NCI-H146 treated with DMSO at 0.1 percent for 48 hours (cell line): Measurements from ENCODE around the gene CPPED1.
A peak's percentile ranks its signal among the peaks of the same experiment; 100 is the strongest.
"Not testable (repeated sequence)": the region's sequence is repeated elsewhere in the genome, so short reads cannot be mapped to it uniquely, and the experiment has no call there.

Experiments
- DNase-seq: peaks from one replicate; lab custom pipeline; 2025; ENCODE audit not compliant: unreplicated experiment; lab: John Stamatoyannopoulos, UW

Gene CPPED1, protein sequence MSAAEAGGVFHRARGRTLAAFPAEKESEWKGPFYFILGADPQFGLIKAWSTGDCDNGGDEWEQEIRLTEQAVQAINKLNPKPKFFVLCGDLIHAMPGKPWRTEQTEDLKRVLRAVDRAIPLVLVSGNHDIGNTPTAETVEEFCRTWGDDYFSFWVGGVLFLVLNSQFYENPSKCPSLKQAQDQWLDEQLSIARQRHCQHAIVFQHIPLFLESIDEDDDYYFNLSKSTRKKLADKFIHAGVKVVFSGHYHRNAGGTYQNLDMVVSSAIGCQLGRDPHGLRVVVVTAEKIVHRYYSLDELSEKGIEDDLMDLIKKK

GRCh38 chr16:12803203-12804093 lies at the start of gene CPPED1:
Gene CPPED1, minus strand, starts transcription at chr16:12803887. Its CDS starts 111 bp downstream, at chr16:12803776.
- DNase-seq, result peak; percentile 91

- DNase-seq, result no peak
Measured at GRCh38 chr16:12850186-12850585, 46.5 kb upstream of the CPPED1 start.

DNA sequence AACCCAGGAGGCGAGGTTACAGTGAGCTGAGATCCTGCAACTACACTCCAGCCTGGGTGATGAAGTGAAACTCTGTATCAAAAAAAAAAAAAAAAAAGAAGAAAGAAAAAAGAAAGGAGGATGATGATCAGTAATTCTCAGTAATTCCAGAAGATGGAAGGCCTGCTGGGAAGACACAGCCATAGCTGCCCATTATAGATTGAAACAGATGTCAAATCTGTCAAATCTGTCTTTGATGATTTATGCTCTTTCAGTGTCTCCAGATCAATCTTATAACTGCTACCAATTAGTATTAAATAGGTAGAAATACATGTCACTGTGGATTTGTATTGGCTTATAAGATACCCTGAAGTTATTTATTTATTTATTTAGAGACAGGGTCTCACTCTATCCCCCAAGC lies 42.9 kb upstream of the CPPED1 start:
- DNase-seq, result no peak

GRCh38 chr16:12845282-12845681 lies 41.6 kb upstream of the CPPED1 start:
- DNase-seq, result no peak

- no peak for DNase-seq
Measured at GRCh38 chr16:12837756-12838155, 34.1 kb upstream of the CPPED1 start.

DNA sequence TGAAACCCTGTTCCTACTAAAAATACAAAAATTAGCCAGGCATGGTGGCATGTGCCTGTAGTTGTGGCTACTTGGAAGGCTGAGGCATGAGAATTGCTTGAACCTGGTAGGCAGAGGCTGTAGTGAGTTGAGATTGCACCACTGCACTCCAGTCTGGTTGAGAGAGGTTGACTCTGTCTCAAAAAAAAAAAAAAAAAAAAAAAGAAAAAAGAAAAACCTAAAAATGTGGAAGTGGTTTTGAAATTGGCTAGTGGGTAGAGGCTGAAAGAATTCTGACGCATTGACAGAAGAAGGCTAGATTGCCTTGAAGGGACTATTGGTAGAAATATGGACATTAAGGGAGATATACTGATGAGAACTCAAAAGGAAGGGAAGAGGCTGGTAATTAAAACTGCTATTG lies 33.6 kb upstream of the CPPED1 start:
- DNase-seq, result no peak

DNA sequence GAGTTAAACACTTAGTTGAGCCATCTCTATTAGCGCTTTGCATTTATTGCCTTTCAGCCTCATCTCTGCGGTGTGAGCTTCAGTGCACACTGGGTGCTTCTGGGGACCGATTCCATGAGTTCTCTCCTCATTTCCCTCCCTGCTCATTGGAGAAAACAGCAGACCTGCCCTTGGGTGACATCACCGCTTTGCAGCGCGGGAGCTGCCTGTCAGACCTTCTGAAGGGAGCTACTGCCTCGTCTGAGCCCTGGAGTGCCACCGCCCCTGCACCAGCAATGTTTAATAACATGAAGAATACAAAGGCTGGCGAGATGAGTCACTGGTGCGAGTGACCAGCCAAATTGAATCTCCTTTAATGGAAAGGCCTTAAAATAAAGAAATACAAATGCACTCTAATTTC lies 30.2 kb upstream of the CPPED1 start:
- DNase-seq, result peak; percentile 73

- no peak for DNase-seq
Measured at GRCh38 chr16:12829096-12829888, 25.6 kb upstream of the CPPED1 start.

DNA sequence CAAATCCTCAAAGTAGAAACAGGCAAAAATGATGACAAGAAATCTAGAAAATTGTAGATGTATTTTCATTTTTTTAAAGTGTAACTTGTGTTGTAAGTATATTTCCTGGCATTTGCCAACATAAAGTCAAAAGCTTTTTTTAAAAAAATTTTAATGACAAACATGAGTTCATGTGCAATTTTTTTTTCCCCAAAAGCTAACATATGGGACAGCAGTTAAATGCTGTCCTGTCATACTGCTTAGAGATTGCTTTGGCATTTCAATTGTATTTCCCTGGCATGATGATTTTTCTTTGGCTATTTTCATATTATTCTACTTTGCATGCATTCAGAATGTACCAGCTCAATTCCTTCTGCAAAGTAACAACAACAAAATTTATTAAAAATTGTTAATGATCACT lies 24.5 kb upstream of the CPPED1 start:
- DNase-seq, result no peak

GRCh38 chr16:12826559-12826958 lies 22.9 kb upstream of the CPPED1 start:
- no peak for DNase-seq

DNA sequence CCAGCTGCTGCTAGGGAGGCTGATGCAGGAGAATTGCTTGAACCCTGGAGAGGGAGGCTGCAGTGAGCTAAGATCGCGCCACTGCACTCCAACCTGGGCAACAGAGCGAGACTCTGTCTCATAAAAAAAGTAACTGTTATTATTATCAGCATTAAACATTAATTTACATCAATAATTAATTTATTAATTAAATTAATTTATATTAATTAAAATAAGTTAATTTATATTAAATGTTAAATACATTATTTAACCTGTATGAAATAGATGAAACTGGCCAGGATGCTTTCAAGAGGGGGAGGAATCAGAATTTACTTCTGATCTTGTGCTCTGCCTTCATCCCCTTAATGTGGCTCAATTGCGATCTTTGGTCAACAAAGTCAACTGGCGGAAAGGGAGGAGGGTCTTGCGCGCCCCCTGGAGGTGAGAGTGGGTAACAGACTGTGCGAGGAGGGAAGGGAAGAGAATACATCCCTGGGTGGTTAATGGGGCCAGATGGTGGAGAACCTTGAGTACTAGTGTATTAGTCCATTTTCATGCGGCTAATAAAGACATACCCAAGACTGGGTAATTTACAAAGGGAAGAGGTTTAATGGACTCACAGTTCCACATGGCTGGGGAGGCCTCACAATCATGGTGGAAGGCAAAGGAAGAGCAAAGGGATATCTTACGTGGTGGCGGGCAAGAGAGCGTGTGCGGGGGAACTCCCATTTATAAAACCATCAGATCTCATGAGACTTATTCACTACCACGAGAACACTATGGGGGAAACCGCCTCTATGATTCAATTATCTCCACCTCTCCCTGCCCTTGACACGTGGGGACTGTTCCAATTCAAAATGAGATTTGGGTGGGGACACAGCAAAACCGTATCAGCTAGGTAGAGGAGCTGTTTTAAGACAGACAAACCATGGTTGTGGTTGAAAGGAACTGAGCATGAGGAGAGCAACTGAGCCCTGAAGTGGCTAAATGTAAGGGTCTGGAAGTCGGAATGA lies 15.7 kb upstream of the CPPED1 start:
- peak; percentile 48 for DNase-seq

DNA sequence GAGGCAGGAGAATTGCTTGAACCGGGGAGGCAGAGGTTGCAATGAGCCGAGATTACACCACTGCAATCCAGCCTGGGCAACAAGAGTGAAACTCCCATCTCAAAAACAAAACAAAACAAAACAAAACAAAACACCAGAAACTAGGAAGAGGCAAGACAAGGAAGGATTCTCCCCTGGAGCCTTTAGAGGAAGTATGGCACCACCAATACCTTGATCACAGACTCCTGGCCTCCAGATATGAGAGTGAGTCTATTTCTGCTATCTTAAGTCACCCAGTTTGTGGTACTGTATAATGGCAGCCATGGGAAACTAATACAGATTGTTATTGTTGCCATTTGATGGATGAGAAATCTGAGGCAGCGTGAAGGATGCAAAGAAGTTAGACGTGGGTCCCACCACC lies 14.6 kb upstream of the CPPED1 start:
- DNase-seq, result no peak

DNA sequence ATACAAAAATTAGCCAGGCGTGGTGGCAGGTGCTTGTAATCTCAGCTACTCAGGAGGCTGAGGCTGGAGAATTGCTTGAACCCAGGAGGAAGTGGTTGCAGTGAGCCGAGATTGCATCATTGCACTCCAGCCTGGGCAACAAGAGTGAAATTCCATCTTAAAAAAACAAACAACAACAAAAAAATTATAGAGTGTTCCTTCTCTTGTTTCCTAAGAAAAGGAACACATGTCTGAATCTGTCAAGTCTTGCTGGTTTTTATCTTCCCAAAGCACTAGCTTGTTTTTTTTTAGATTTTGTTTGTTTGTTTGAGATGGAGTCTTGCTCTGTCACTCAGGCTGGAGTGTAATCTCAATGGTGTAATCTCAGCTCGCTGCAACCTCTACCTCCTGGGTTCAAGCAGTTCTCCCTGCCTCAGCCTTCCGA lies 13.1 kb upstream of the CPPED1 start:
- DNase-seq, result not testable (repeated sequence)

- DNase-seq, result peak; percentile 72
Measured at GRCh38 chr16:12815361-12815760, 11.7 kb upstream of the CPPED1 start.

DNA sequence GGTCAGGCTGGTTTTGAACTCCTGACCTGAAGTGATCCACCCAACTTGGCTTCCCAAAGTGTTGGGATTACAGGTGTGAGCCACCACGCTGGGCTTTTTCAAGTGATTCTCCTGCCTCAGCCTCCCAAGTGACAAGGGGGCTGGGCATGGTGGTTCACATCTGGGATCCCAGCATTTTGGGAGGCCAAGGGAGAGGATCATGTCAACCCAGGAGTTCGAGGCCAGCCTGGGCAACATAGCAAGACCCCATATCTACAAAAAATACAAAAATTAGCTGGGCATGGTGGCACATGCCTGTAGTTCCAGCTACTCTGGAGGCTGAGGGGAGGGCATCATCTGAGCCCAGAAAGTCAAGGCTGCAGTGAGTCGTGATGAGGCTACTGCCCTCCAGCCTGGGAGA lies 10.0 kb upstream of the CPPED1 start:
- DNase-seq, result not testable (repeated sequence)

DNA sequence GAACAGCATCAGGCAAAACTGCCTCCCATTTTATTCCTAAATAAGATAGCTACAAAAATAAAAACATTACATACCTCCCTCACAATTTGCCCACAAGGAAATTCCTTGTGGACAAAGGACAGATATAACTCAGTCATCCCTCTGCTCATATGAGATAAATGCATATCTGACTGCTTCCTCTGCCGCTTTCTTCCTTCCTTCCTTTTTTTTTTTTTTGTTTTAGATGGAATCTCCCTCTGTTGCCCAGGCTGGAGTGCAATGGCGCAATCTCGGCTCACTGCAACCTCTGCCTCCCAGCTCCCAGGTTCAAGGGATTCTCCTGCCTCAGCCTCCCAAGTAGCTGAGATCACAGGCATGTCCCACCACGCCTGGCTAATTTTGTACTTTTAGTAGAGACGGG lies 9.6 kb upstream of the CPPED1 start:
- not testable (repeated sequence) for DNase-seq

- no peak for DNase-seq
Measured at GRCh38 chr16:12811441-12812383, 8.0 kb upstream of the CPPED1 start.

DNA sequence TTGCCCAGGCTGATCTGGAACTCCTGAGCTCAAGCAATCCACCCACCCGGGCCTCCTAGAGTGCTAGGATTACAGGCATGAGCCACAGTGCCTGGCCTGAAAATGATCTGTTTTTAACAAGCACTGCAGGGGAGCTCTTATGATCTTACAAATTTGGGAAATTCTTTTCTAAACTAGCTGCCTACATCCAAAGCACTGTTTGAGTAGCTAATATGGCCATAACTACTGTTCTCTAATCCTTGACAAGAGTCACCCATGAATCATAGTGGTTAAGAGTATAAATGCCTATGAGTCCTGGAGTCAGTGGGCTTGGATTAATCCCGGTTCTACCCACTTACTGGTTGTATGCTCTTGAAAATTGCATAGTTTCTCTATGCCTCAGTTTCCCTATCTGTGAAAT lies 1.4 kb upstream of the CPPED1 start:
- DNase-seq, result no peak

- no peak for DNase-seq
Measured at GRCh38 chr16:12804395-12804794, 708 bp upstream of the CPPED1 start.
